Vagina (tissue), 2 donors: ENCODE data around the gene MMP11. TPM values are rescaled to one million over a fixed set of nuclear protein-coding genes. Genes with fewer than 3 reads are reported as not detected.

Source experiments
- DNase-seq, 2 donors: peaks; one replicate each; pipeline ENCODE4 v3.0.0-alpha.2; 2017; ENCODE audit errors: extremely low spot score in 2 of 2
- H3K27ac ChIP-seq: fragments of 200-600 bp; sonication (generic); one replicate; pipeline ENCODE4 v1.5.1; 2019
- H3K27me3 ChIP-seq: fragments of 200-600 bp; sonication (generic); one replicate; pipeline ENCODE4 v1.5.1; 2019
- H3K36me3 ChIP-seq, 2 donors: fragments of 200-600 bp; sonication (generic); one replicate each; pipeline ENCODE4 v1.5.1; 2017 to 2019
- H3K4me1 ChIP-seq: fragments of 200-600 bp; sonication (generic); one replicate; pipeline ENCODE4 v1.5.1; 2019
- H3K4me3 ChIP-seq, 2 donors: fragments of 200-600 bp; sonication (generic); 1 replicate in 1 of 2; 2 replicates in 1 of 2; pipeline ENCODE4 v1.5.1; 2016 to 2019
- H3K9me3 ChIP-seq: fragments of 200-600 bp; sonication (generic); one replicate; pipeline ENCODE4 v1.5.1; 2019
- CTCF ChIP-seq, 3 experiments: fragments of 450-650 bp in 2 of 3; fragments of 200-600 bp in 1 of 3; sonication (generic) in 1 of 3; IDR thresholded peaks; one replicate each; pipeline ENCODE4 v1.5.1; 2017 to 2019; ENCODE audit warnings: antibody characterized with exemption in 3 of 3, mild to moderate bottlenecking in 2 of 3, moderate library complexity in 2 of 3
- POLR2A ChIP-seq, 2 donors: fragments of 450-650 bp; IDR thresholded peaks; one replicate each; pipeline ENCODE4 v1.6.1; 2017; ENCODE audit warnings: antibody characterized with exemption in 2 of 2, mild to moderate bottlenecking in 2 of 2, moderate library complexity in 2 of 2
- POLR2AphosphoS5 ChIP-seq, 2 donors: sonication (generic); formaldehyde crosslinking; IDR thresholded peaks; one replicate each; pipeline ENCODE4 v1.9.0; 2017; ENCODE audit warnings: antibody characterized with exemption in 2 of 2, mild to moderate bottlenecking in 2 of 2, low read depth in 1 of 2; ENCODE audit not compliant: insufficient read depth in 1 of 2
- intact Hi-C: fragments of 100-400 bp; cut with DNase I; formaldehyde crosslinking; loops from one replicate; pipeline ENCODE4 v1.15.1; 2023
- total RNA-seq: library from RNA; depleted of rRNA; stranded (reverse); fragments of >200 nt; gene quantifications from one replicate; pipeline ENCODE4 v1.2.3, GENCODE V29; 2016

Gene MMP11
- total RNA-seq, 1 donor from 2014 or later, result 6.4 TPM

GRCh38 chr22:23815541-23816155, 43.0 kb downstream of the MMP11 start:
- TF ChIP-seq POLR2AphosphoS5 (IDR thresholded peaks at IDR 0.05; ENCODE audit: insufficient read depth in 1 of 2, low read depth in 1 of 2) (no peak), CTCF (IDR thresholded peaks at IDR 0.05) (no peak), POLR2A (IDR thresholded peaks at IDR 0.05) (no peak)
- H3K36me3 ChIP-seq, result peaks cover 0 to 64% of the 10 kb centered on the region in 2 donors
- no peaks in the 10 kb centered on the region for H3K4me1 ChIP-seq
- H3K4me3 ChIP-seq, result no peak overlapping the region
- H3K27ac ChIP-seq, result no peak overlapping the region
- no peaks in the 10 kb centered on the region for H3K9me3 ChIP-seq
- DNase-seq, result no peak
- intact Hi-C loops, result no loop called here
- no peaks in the 10 kb centered on the region for H3K27me3 ChIP-seq

GRCh38 chr22:23816156-23816976, 43.7 kb downstream of the MMP11 start:
- no peaks in the 10 kb centered on the region for H3K9me3 ChIP-seq
- peaks cover 0 to 69% of the 10 kb centered on the region in 2 donors for H3K36me3 ChIP-seq
- intact Hi-C loops, result no loop called here

GRCh38 chr22:23817146-23817545, 44.5 kb downstream of the MMP11 start:
- TF ChIP-seq POLR2AphosphoS5 (IDR thresholded peaks at IDR 0.05; ENCODE audit: insufficient read depth in 1 of 2, low read depth in 1 of 2), result no peak
- TF ChIP-seq POLR2A (IDR thresholded peaks at IDR 0.05), result no peak
- TF ChIP-seq CTCF (IDR thresholded peaks at IDR 0.05), result no peak
- H3K27me3 ChIP-seq, result no peaks in the 10 kb centered on the region
- no peak overlapping the region for H3K27ac ChIP-seq
- H3K4me1 ChIP-seq, result peaks cover 8% of the 10 kb centered on the region
- DNase-seq, result no peak
- no peaks in the 10 kb centered on the region for H3K9me3 ChIP-seq
- intact Hi-C loops, result no loop called here
- no peak overlapping the region for H3K4me3 ChIP-seq
- H3K36me3 ChIP-seq, result peaks cover 0 to 72% of the 10 kb centered on the region in 2 donors

More at GRCh38 chr22:23816156-23816976, 43.7 kb downstream of the MMP11 start:
- TF ChIP-seq CTCF (IDR thresholded peaks at IDR 0.05) (no peak), POLR2A (IDR thresholded peaks at IDR 0.05) (no peak), POLR2AphosphoS5 (IDR thresholded peaks at IDR 0.05; ENCODE audit: insufficient read depth in 1 of 2, low read depth in 1 of 2) (no peak)
- no peak for DNase-seq
- Histone ChIP-seq H3K27ac (no peak overlapping the region), H3K4me1 (peaks cover 7% of the 10 kb centered on the region), H3K27me3 (no peaks in the 10 kb centered on the region), H3K4me3 (no peak overlapping the region)

GRCh38 chr22:23818541-23818940, 45.9 kb downstream of the MMP11 start:
- Histone ChIP-seq H3K4me3 (no peak overlapping the region), H3K27me3 (no peaks in the 10 kb centered on the region), H3K9me3 (no peaks in the 10 kb centered on the region), H3K4me1 (peaks cover 8% of the 10 kb centered on the region), H3K27ac (no peak overlapping the region), H3K36me3 (peaks cover 0 to 75% of the 10 kb centered on the region in 2 donors)
- no peak for TF ChIP-seq CTCF (IDR thresholded peaks at IDR 0.05)
- no peak for TF ChIP-seq POLR2A (IDR thresholded peaks at IDR 0.05)
- no peak for TF ChIP-seq POLR2AphosphoS5 (IDR thresholded peaks at IDR 0.05; ENCODE audit: insufficient read depth in 1 of 2, low read depth in 1 of 2)
- intact Hi-C loops, result no loop called here
- DNase-seq, result no peak
